H9 (cell line): ENCODE results near the gene CTIF. TPM values are rescaled to one million over a fixed set of nuclear protein-coding genes. Genes with fewer than 3 reads are reported as not detected.

Experiments used
- DNase-seq: peaks from one replicate; pipeline ENCODE4 v3.0.0-alpha.2; 2017
- H2AFZ ChIP-seq: one replicate; pipeline ENCODE4 v1.6.1; 2013; ENCODE audit warnings: mild to moderate bottlenecking, low read length, control low read depth, moderate library complexity
- H2AK5ac ChIP-seq: 2 replicates; pipeline ENCODE4 v1.6.1; 2013; ENCODE audit warnings: low read length, control low read depth, mixed read lengths; ENCODE audit not compliant: insufficient read length
- H2BK120ac ChIP-seq: one replicate; pipeline ENCODE4 v1.6.1; 2013; ENCODE audit warnings: low read depth, mild to moderate bottlenecking, low read length, control low read depth, inconsistent platforms; ENCODE audit not compliant: poor library complexity, severe bottlenecking
- H2BK12ac ChIP-seq: 2 replicates; pipeline ENCODE4 v1.6.1; 2013; ENCODE audit warnings: low read length, control low read depth, mixed read lengths, low read depth; ENCODE audit not compliant: insufficient read length
- H2BK15ac ChIP-seq: 2 replicates; pipeline ENCODE4 v1.6.1; 2013; ENCODE audit warnings: low read depth, low read length, control low read depth
- H2BK20ac ChIP-seq: one replicate; pipeline ENCODE4 v1.6.1; 2013; ENCODE audit warnings: low read depth, mild to moderate bottlenecking, low read length, control low read depth, inconsistent platforms; ENCODE audit not compliant: poor library complexity, severe bottlenecking
- H2BK5ac ChIP-seq: 2 replicates; pipeline ENCODE4 v1.6.1; 2013; ENCODE audit warnings: low read length, control low read depth, mixed read lengths; ENCODE audit not compliant: insufficient read length
- H3K14ac ChIP-seq: 2 replicates; pipeline ENCODE4 v1.6.1; 2013; ENCODE audit warnings: low read length, control low read depth; ENCODE audit not compliant: insufficient read depth
- H3K18ac ChIP-seq: 2 replicates; pipeline ENCODE4 v1.6.1; 2013; ENCODE audit warnings: low read depth, mild to moderate bottlenecking, mixed read lengths, low read length, control low read depth; ENCODE audit not compliant: insufficient read length
- H3K23ac ChIP-seq: 2 replicates; pipeline ENCODE4 v1.6.1; 2013; ENCODE audit warnings: low read length, control low read depth, mixed read lengths, low read depth; ENCODE audit not compliant: insufficient read length
- H3K23me2 ChIP-seq: 2 replicates; pipeline ENCODE4 v1.6.1; 2013; ENCODE audit warnings: low read depth, mild to moderate bottlenecking, mixed read lengths, low read length, control low read depth; ENCODE audit not compliant: insufficient read length, poor library complexity, severe bottlenecking
- H3K27ac ChIP-seq: 2 replicates; pipeline ENCODE4 v1.5.1; 2013; ENCODE audit warnings: low read length, control low read depth, mixed read lengths, low read depth; ENCODE audit not compliant: insufficient read length
- H3K27me3 ChIP-seq: 2 replicates; pipeline ENCODE4 v1.6.1; 2013; ENCODE audit warnings: low read length, control low read depth, inconsistent platforms; ENCODE audit not compliant: insufficient read depth
- H3K4ac ChIP-seq: 2 replicates; pipeline ENCODE4 v1.6.1; 2013; ENCODE audit warnings: low read depth, mild to moderate bottlenecking, control low read depth, inconsistent platforms, low read length, moderate library complexity
- H3K4me1 ChIP-seq: 2 replicates; pipeline ENCODE4 v1.6.1; 2013; ENCODE audit warnings: low read length, control low read depth, inconsistent platforms; ENCODE audit not compliant: insufficient read depth
- H3K4me2 ChIP-seq: 2 replicates; pipeline ENCODE4 v1.6.1; 2013; ENCODE audit warnings: low read length, control low read depth, mixed read lengths; ENCODE audit not compliant: insufficient read length, insufficient read depth
- H3K56ac ChIP-seq: 2 replicates; pipeline ENCODE4 v1.6.1; 2013; ENCODE audit warnings: low read depth, mild to moderate bottlenecking, mixed read lengths, low read length, control low read depth; ENCODE audit not compliant: insufficient read length
- H3K79me1 ChIP-seq: 2 replicates; pipeline ENCODE4 v1.6.1; 2013; ENCODE audit warnings: low read depth, mild to moderate bottlenecking, moderate library complexity, low read length, control low read depth, inconsistent platforms; ENCODE audit not compliant: insufficient read depth, poor library complexity, severe bottlenecking
- H3K79me2 ChIP-seq: 2 replicates; pipeline ENCODE4 v1.6.1; 2013; ENCODE audit warnings: low read length, control low read depth, inconsistent platforms; ENCODE audit not compliant: insufficient read depth
- H3K9ac ChIP-seq: 2 replicates; pipeline ENCODE4 v1.6.1; 2013; ENCODE audit warnings: low read length, control low read depth, mixed read lengths; ENCODE audit not compliant: insufficient read length; ENCODE audit errors: extremely low read depth
- H3K9me3 ChIP-seq: one replicate; pipeline ENCODE4 v1.6.1; 2013; ENCODE audit warnings: low read depth, low read length, inconsistent platforms; ENCODE audit not compliant: control insufficient read depth
- H3T11ph ChIP-seq: one replicate; pipeline ENCODE4 v1.6.1; 2013; ENCODE audit warnings: mild to moderate bottlenecking, low read length, control low read depth, inconsistent platforms
- H4K20me1 ChIP-seq: one replicate; pipeline ENCODE4 v1.6.1; 2013; ENCODE audit not compliant: control insufficient read depth, insufficient read length, insufficient read depth
- H4K5ac ChIP-seq: 2 replicates; pipeline ENCODE4 v1.6.1; 2013; ENCODE audit warnings: low read depth, mild to moderate bottlenecking, mixed read lengths, low read length, control low read depth; ENCODE audit not compliant: insufficient read length
- H4K8ac ChIP-seq: replicated peaks from 2 replicates; pipeline ENCODE4 v1.6.1; 2013; ENCODE audit warnings: low read length, control low read depth, mixed read lengths, low read depth; ENCODE audit not compliant: insufficient read length
- H4K91ac ChIP-seq: 2 replicates; pipeline ENCODE4 v1.6.1; 2013; ENCODE audit warnings: low read depth, mild to moderate bottlenecking, moderate library complexity, mixed read lengths, low read length, control low read depth; ENCODE audit not compliant: insufficient read length
- H3K27ac Mint-ChIP-seq, 3 experiments: 2 replicates in 2 of 3; 3 replicates in 1 of 3; pipeline ENCODE4 v1.8.0; 2020 to 2021; ENCODE audit warnings: mixed read lengths in 3 of 3, mild to moderate bottlenecking in 1 of 3, moderate library complexity in 1 of 3
- H3K27me3 Mint-ChIP-seq: 2 replicates; pipeline ENCODE4 v1.8.0; 2021; ENCODE audit warnings: low read depth, mild to moderate bottlenecking, moderate library complexity, mixed read lengths
- H3K36me3 Mint-ChIP-seq, 3 experiments: 2 replicates in 2 of 3; 3 replicates in 1 of 3; pipeline ENCODE4 v1.8.0; 2020 to 2021; ENCODE audit warnings: low read depth in 3 of 3, mixed read lengths in 3 of 3; ENCODE audit not compliant: insufficient read depth in 1 of 3
- H3K4me1 Mint-ChIP-seq, 2 experiments: 2 replicates each; pipeline ENCODE4 v1.8.0; 2020; ENCODE audit warnings: mixed read lengths in 2 of 2
- H3K4me3 Mint-ChIP-seq, 2 experiments: 2 replicates in 1 of 2; 3 replicates in 1 of 2; pipeline ENCODE4 v1.8.0; 2020 to 2021; ENCODE audit warnings: mild to moderate bottlenecking in 2 of 2, mixed read lengths in 2 of 2, moderate library complexity in 1 of 2
- H3K9me3 Mint-ChIP-seq, 2 experiments: 2 replicates in 1 of 2; 3 replicates in 1 of 2; pipeline ENCODE4 v1.8.0; 2020; ENCODE audit warnings: mild to moderate bottlenecking in 2 of 2, mixed read lengths in 2 of 2, moderate library complexity in 1 of 2
- CTCF ChIP-seq: fragments of 200-600 bp; sonication (generic); conservative IDR thresholded peaks from 3 replicates; pipeline ENCODE4 v1.8.0; 2021; ENCODE audit warnings: antibody characterized with exemption, mild to moderate bottlenecking
- WGBS: extraction: QIAGEN DNeasy Blood & Tissue Kit; methylation state at CpG from one replicate; pipeline ENCODE4 v1.1.7; 2013; ENCODE audit warnings: missing lambda C conversion rate, low lambda C conversion rate, mixed read lengths; ENCODE audit not compliant: insufficient read length; ENCODE audit errors: extremely low coverage; 5-methylcytosine and 5-hydroxymethylcytosine counted together
- total RNA-seq: library from RNA; stranded (reverse); gene quantifications from 2 replicates; pipeline ENCODE4 v1.2.1, GENCODE V29; 2021

The CTIF gene
- total RNA-seq, 1 experiment from 2014 or later, result 15.8 TPM

DNA sequence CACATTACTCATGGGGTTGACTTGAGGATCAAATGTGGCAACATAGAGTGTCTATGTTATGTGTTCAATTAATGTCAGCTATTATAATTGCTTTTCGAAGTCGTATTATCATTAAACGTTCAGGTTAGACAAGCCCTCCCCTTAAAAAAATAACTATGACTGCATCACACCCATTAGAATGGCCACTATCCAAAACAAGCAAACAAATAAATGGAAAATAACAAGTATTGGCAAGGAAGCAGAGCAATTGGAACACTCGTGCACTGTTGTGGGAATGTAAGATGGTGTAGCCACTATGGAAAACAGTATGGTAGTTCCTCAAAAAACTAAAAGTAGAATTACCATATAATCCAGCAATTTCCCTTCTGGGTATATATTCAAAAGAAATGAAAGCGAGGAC, 10.0 kb upstream of the CTIF start:
- Histone ChIP-seq H4K91ac (no peak overlapping the region), H2BK120ac (no peak overlapping the region), H3K9me3 (no peaks in the 10 kb centered on the region), H2BK20ac (no peak overlapping the region), H4K20me1 (no peaks in the 10 kb centered on the region), H4K5ac (no peak overlapping the region), H2BK15ac (no peak overlapping the region), H2BK5ac (no peak overlapping the region), H2AFZ (no peak overlapping the region), H3K79me2 (no peaks in the 10 kb centered on the region), H3K79me1 (no peaks in the 10 kb centered on the region), H3K4ac (no peak overlapping the region), H3K23ac (no peak overlapping the region), H4K8ac (no peak overlapping the region), H3K27ac (no peak overlapping the region), H3K27me3 (no peaks in the 10 kb centered on the region), H3K23me2 (no peaks in the 10 kb centered on the region), H3T11ph (no peak overlapping the region), H3K14ac (no peak overlapping the region), H2BK12ac (no peak overlapping the region), H3K18ac (no peak overlapping the region), H3K4me1 (no peaks in the 10 kb centered on the region), H3K4me2 (no peak overlapping the region), H3K56ac (no peak overlapping the region), H2AK5ac (no peak overlapping the region), H3K9ac (no peak overlapping the region)
- Mint-ChIP-seq H3K4me3 (no peak overlapping the region), H3K27ac (no peak overlapping the region), H3K36me3 (no peaks in the 10 kb centered on the region), H3K9me3 (no peaks in the 10 kb centered on the region), H3K4me1 (peaks cover 3 to 9% of the 10 kb centered on the region in 2 experiments; a peak in 2 of 4 replicates), H3K27me3 (peaks cover 18% of the 10 kb centered on the region)
- no peak for TF ChIP-seq CTCF
- no peak for DNase-seq
- no CpG with 5 or more reads among the region's 5 CpGs for WGBS
